ENCODE measurements around the gene CST9.

CST9 gene

DNA sequence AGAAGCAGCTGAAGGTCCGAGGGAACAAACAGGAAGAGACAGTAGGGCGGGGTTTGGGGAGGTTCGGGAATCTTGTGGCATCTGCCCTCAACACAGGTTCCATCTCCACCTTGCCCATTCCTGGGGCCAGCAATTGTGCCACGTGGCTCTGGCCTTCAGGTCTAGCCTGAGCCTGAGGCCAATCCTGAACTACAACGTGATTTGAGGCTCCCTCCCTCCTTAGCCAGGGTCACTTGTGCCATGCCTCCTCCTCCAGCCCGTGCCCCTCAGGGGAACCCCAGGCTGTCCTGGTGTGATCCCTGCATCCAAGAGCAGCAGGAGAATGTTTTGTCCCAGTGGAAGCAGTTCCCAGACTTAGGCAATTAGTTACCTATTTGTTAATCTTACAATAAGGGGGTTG is 3.0 kb downstream of the CST9 start:
- TF ChIP-seq, protein P1, sequence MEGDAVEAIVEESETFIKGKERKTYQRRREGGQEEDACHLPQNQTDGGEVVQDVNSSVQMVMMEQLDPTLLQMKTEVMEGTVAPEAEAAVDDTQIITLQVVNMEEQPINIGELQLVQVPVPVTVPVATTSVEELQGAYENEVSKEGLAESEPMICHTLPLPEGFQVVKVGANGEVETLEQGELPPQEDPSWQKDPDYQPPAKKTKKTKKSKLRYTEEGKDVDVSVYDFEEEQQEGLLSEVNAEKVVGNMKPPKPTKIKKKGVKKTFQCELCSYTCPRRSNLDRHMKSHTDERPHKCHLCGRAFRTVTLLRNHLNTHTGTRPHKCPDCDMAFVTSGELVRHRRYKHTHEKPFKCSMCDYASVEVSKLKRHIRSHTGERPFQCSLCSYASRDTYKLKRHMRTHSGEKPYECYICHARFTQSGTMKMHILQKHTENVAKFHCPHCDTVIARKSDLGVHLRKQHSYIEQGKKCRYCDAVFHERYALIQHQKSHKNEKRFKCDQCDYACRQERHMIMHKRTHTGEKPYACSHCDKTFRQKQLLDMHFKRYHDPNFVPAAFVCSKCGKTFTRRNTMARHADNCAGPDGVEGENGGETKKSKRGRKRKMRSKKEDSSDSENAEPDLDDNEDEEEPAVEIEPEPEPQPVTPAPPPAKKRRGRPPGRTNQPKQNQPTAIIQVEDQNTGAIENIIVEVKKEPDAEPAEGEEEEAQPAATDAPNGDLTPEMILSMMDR (IDR thresholded peaks at IDR 0.05; ENCODE audit: poor library complexity, severe bottlenecking) = no peak
- Histone ChIP-seq H3K9me3 (ENCODE audit: severe bottlenecking) (no peaks in the 10 kb centered on the region), H3K27me3 (ENCODE audit: insufficient read depth, poor library complexity, severe bottlenecking) (no peaks in the 10 kb centered on the region), H3K27ac (ENCODE audit: poor library complexity, severe bottlenecking) (no peak overlapping the region), H3K4me1 (ENCODE audit: insufficient read depth, poor library complexity, severe bottlenecking) (no peaks in the 10 kb centered on the region), H3K4me3 (ENCODE audit: severe bottlenecking) (no peak overlapping the region), H3K36me3 (ENCODE audit: low read depth) (no peaks in the 10 kb centered on the region)
- no peak for DNase-seq (ENCODE audit: low spot score)
- ATAC-seq (ENCODE audit: low read depth) = no peak

DNA sequence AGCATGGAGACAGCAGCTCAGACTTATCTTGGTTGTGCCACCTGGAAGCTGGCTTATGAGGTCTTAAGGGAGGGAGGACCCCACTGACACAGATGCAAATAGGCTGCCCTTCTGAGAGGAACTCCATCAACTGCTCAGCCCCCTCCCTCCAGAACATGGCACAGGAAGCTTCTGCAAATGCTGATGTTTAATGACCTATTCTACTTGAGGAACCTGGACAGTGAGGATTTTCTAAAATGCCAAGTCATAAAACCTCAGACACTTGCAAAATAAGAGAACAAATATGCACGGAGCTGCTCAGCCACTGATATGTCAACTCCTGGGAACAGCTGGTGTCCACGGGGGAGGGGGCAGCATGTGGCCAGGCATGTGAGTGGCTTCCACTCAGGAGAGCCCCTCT is 3.5 kb downstream of the CST9 start:
- no peaks in the 10 kb centered on the region for H3K9me3 ChIP-seq (ENCODE audit: severe bottlenecking)

DNA sequence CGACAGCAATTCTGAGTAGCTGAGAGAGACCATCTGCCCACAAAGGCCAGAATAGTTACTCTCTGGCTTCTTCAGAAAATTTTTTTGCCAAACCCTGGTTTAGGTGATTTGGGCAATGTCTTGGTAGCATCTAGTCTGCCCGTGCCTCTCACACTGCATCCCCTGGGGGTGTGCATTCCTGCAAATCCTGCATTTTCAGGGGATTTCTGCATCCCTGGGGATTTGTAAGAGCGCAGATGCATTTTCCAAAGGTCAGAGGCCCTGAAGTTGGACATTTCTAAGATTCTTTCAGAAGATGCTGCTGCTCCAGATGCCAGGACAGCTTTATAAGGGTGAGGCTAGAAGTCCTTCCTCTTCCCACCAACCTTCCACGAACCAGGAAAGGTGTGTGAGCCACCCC is 4.0 kb downstream of the CST9 start:
- ATAC-seq (ENCODE audit: low read depth) = no peak
- no peak overlapping the region for H3K4me3 ChIP-seq (ENCODE audit: severe bottlenecking)
- peaks cover 2% of the 10 kb centered on the region for H3K4me1 ChIP-seq (ENCODE audit: insufficient read depth, poor library complexity, severe bottlenecking)
- H3K27me3 ChIP-seq (ENCODE audit: insufficient read depth, poor library complexity, severe bottlenecking) = no peaks in the 10 kb centered on the region
- H3K36me3 ChIP-seq (ENCODE audit: low read depth) = no peaks in the 10 kb centered on the region
- no peaks in the 10 kb centered on the region for H3K9me3 ChIP-seq (ENCODE audit: severe bottlenecking)
- TF ChIP-seq, protein P1 (IDR thresholded peaks at IDR 0.05; ENCODE audit: poor library complexity, severe bottlenecking) = no peak
- no peak for DNase-seq (ENCODE audit: low spot score)
- H3K27ac ChIP-seq (ENCODE audit: poor library complexity, severe bottlenecking) = no peak overlapping the region

More for the DNA sequence above, 3.5 kb downstream of the CST9 start:
- Histone ChIP-seq H3K4me3 (ENCODE audit: severe bottlenecking) (no peak overlapping the region), H3K4me1 (ENCODE audit: insufficient read depth, poor library complexity, severe bottlenecking) (no peaks in the 10 kb centered on the region), H3K27me3 (ENCODE audit: insufficient read depth, poor library complexity, severe bottlenecking) (no peaks in the 10 kb centered on the region), H3K36me3 (ENCODE audit: low read depth) (no peaks in the 10 kb centered on the region), H3K27ac (ENCODE audit: poor library complexity, severe bottlenecking) (no peak overlapping the region)
- DNase-seq (ENCODE audit: low spot score) = no peak
- TF ChIP-seq, protein P1 (IDR thresholded peaks at IDR 0.05; ENCODE audit: poor library complexity, severe bottlenecking) = no peak
- ATAC-seq (ENCODE audit: low read depth) = no peak

- H3K4me1 ChIP-seq (ENCODE audit: insufficient read depth, poor library complexity, severe bottlenecking) = peaks cover 2% of the 10 kb centered on the region
- no peaks in the 10 kb centered on the region for H3K9me3 ChIP-seq (ENCODE audit: severe bottlenecking)
- no peak for ATAC-seq (ENCODE audit: low read depth)
- H3K36me3 ChIP-seq (ENCODE audit: low read depth) = no peaks in the 10 kb centered on the region
- H3K27me3 ChIP-seq (ENCODE audit: insufficient read depth, poor library complexity, severe bottlenecking) = no peaks in the 10 kb centered on the region
- DNase-seq (ENCODE audit: low spot score) = no peak
- TF ChIP-seq, protein P1 (IDR thresholded peaks at IDR 0.05; ENCODE audit: poor library complexity, severe bottlenecking) = no peak
- no peak overlapping the region for H3K4me3 ChIP-seq (ENCODE audit: severe bottlenecking)
- H3K27ac ChIP-seq (ENCODE audit: poor library complexity, severe bottlenecking) = no peak overlapping the region
Measured at GRCh38 chr20:23598481-23598880, 7.2 kb downstream of the CST9 start.

- Histone ChIP-seq H3K4me3 (ENCODE audit: severe bottlenecking) (no peak overlapping the region), H3K4me1 (ENCODE audit: insufficient read depth, poor library complexity, severe bottlenecking) (peaks cover 2% of the 10 kb centered on the region), H3K27ac (ENCODE audit: poor library complexity, severe bottlenecking) (no peak overlapping the region), H3K27me3 (ENCODE audit: insufficient read depth, poor library complexity, severe bottlenecking) (no peaks in the 10 kb centered on the region), H3K36me3 (ENCODE audit: low read depth) (no peaks in the 10 kb centered on the region), H3K9me3 (ENCODE audit: severe bottlenecking) (no peaks in the 10 kb centered on the region)
- TF ChIP-seq, protein P1 (IDR thresholded peaks at IDR 0.05; ENCODE audit: poor library complexity, severe bottlenecking) = no peak
- DNase-seq (ENCODE audit: low spot score) = no peak
- ATAC-seq (ENCODE audit: low read depth) = peak; percentile 72
Measured at GRCh38 chr20:23596579-23597250, 9.0 kb downstream of the CST9 start.

All from RWPE2 (cell line).